Activated T-cell treated with anti-CD3 and anti-CD28 coated beads, Interleukin-2, amount 50 U/mL, for 4 hours (primary cell): ENCODE data around the gene KRT72. TPM values are rescaled to one million over a fixed set of nuclear protein-coding genes. Genes with fewer than 3 reads are reported as not detected.

ENCODE experiments used
- ATAC-seq, 2 donors: fragments of 200-7000 bp; cut with Tn5 transposase; one replicate each; pipeline ENCODE4 v1.10.0; 2021
- DNase-seq: peaks from one replicate; pipeline ENCODE4 v3.0.0-alpha.2; 2020
- H3K27me3 Mint-ChIP-seq: one replicate; pipeline ENCODE4 v1.8.0; 2021; ENCODE audit warnings: low read depth, mixed read lengths
- H3K36me3 Mint-ChIP-seq: one replicate; pipeline ENCODE4 v1.8.0; 2022; ENCODE audit warnings: mixed read lengths; ENCODE audit not compliant: insufficient read depth
- H3K4me1 Mint-ChIP-seq: one replicate; pipeline ENCODE4 v1.8.0; 2021; ENCODE audit warnings: low read depth, mixed read lengths
- H3K4me3 Mint-ChIP-seq: one replicate; pipeline ENCODE4 v1.8.0; 2021; ENCODE audit warnings: mild to moderate bottlenecking, moderate library complexity, mixed read lengths
- H3K9me3 Mint-ChIP-seq: one replicate; pipeline ENCODE4 v1.8.0; 2021; ENCODE audit warnings: mixed read lengths
- total RNA-seq, 3 donors: library from RNA; stranded (reverse); gene quantifications; one replicate each; pipeline ENCODE4 v1.2.1, GENCODE V29; 2021

The KRT72 gene
- total RNA-seq, 3 donors from 2014 or later, result 0.11 to 0.38 (median 0.20) TPM

GRCh38 chr12:52568111-52568510 is 33.2 kb downstream of the KRT72 start:
- H3K9me3 Mint-ChIP-seq, result no peaks in the 10 kb centered on the region
- no peaks in the 10 kb centered on the region for H3K36me3 Mint-ChIP-seq
- no peak overlapping the region for H3K4me3 Mint-ChIP-seq
- DNase-seq, result no peak
- H3K4me1 Mint-ChIP-seq, result peaks cover 5% of the 10 kb centered on the region
- no peak for ATAC-seq
- peaks cover 10% of the 10 kb centered on the region for H3K27me3 Mint-ChIP-seq

- Mint-ChIP-seq H3K4me1 (peaks cover 5% of the 10 kb centered on the region), H3K27me3 (peaks cover 10% of the 10 kb centered on the region), H3K4me3 (no peak overlapping the region), H3K36me3 (no peaks in the 10 kb centered on the region), H3K9me3 (no peaks in the 10 kb centered on the region)
- ATAC-seq (peak in 1 of 2 donors; percentile 21), DNase-seq (no peak)
These were observed 34.4 kb downstream of the KRT72 start for GRCh38 chr12:52566847-52567291.

- H3K27me3 Mint-ChIP-seq, result peaks cover 12% of the 10 kb centered on the region
- H3K4me1 Mint-ChIP-seq, result peaks cover 6% of the 10 kb centered on the region
- no peaks in the 10 kb centered on the region for H3K36me3 Mint-ChIP-seq
- no peak for ATAC-seq
- no peaks in the 10 kb centered on the region for H3K9me3 Mint-ChIP-seq
- no peak overlapping the region for H3K4me3 Mint-ChIP-seq
- DNase-seq, result no peak
These were observed 36.7 kb downstream of the KRT72 start for GRCh38 chr12:52564582-52564981.

- peaks cover 18% of the 10 kb centered on the region for H3K4me1 Mint-ChIP-seq
These were observed 39.3 kb downstream of the KRT72 start for GRCh38 chr12:52561880-52562449.

GRCh38 chr12:52559979-52560378 is 41.3 kb downstream of the KRT72 start:
- Mint-ChIP-seq H3K9me3 (no peaks in the 10 kb centered on the region), H3K4me3 (no peak overlapping the region), H3K4me1 (peaks cover 28% of the 10 kb centered on the region), H3K36me3 (no peaks in the 10 kb centered on the region), H3K27me3 (peaks cover 14% of the 10 kb centered on the region)
- DNase-seq (no peak), ATAC-seq (no peak)

More at GRCh38 chr12:52561880-52562449, 39.3 kb downstream of the KRT72 start:
- Mint-ChIP-seq H3K9me3 (no peaks in the 10 kb centered on the region), H3K36me3 (no peaks in the 10 kb centered on the region), H3K27me3 (peaks cover 18% of the 10 kb centered on the region), H3K4me3 (no peak overlapping the region)
- DNase-seq (no peak), ATAC-seq (no peak)

- Mint-ChIP-seq H3K27me3 (peaks cover 14% of the 10 kb centered on the region), H3K4me3 (no peak overlapping the region)
These were observed 42.4 kb downstream of the KRT72 start for GRCh38 chr12:52558781-52559445.

GRCh38 chr12:52557476-52557875 is 43.8 kb downstream of the KRT72 start:
- no peak for ATAC-seq
- Mint-ChIP-seq H3K36me3 (no peaks in the 10 kb centered on the region), H3K9me3 (no peaks in the 10 kb centered on the region), H3K4me3 (no peak overlapping the region), H3K4me1 (peaks cover 29% of the 10 kb centered on the region), H3K27me3 (peaks cover 10% of the 10 kb centered on the region)
- DNase-seq, result no peak

More at GRCh38 chr12:52558781-52559445, 42.4 kb downstream of the KRT72 start:
- ATAC-seq (no peak), DNase-seq (no peak)
- H3K4me1 Mint-ChIP-seq, result peaks cover 29% of the 10 kb centered on the region
- H3K36me3 Mint-ChIP-seq, result no peaks in the 10 kb centered on the region
- H3K9me3 Mint-ChIP-seq, result no peaks in the 10 kb centered on the region

- ATAC-seq, result no peak
- H3K4me1 Mint-ChIP-seq, result peaks cover 29% of the 10 kb centered on the region
These were observed 45.7 kb downstream of the KRT72 start for GRCh38 chr12:52555577-52555976.

GRCh38 chr12:52552681-52553195 is 48.5 kb downstream of the KRT72 start, which contains the start of gene KRT71:
Gene KRT71, minus strand, starts transcription at chr12:52553145. Its CDS starts 68 bp downstream, at chr12:52553077.
- no peaks in the 10 kb centered on the region for H3K36me3 Mint-ChIP-seq
- H3K27me3 Mint-ChIP-seq, result peaks cover 3% of the 10 kb centered on the region
- ATAC-seq, result no peak
- H3K4me1 Mint-ChIP-seq, result peaks cover 16% of the 10 kb centered on the region
- DNase-seq, result no peak
- H3K9me3 Mint-ChIP-seq, result no peaks in the 10 kb centered on the region
- no peak within 1 kb of the TSS for H3K4me3 Mint-ChIP-seq

More at GRCh38 chr12:52555577-52555976, 45.7 kb downstream of the KRT72 start:
- H3K9me3 Mint-ChIP-seq, result no peaks in the 10 kb centered on the region
- H3K4me3 Mint-ChIP-seq, result no peak overlapping the region
- H3K27me3 Mint-ChIP-seq, result peaks cover 12% of the 10 kb centered on the region
- DNase-seq, result no peak
- H3K36me3 Mint-ChIP-seq, result no peaks in the 10 kb centered on the region

GRCh38 chr12:52552055-52552454 is 49.2 kb downstream of the KRT72 start:
- no peaks in the 10 kb centered on the region for H3K36me3 Mint-ChIP-seq
- no peak for DNase-seq
- no peak for ATAC-seq
- H3K9me3 Mint-ChIP-seq, result no peaks in the 10 kb centered on the region
- no peak overlapping the region for H3K4me3 Mint-ChIP-seq
- peaks cover 4% of the 10 kb centered on the region for H3K27me3 Mint-ChIP-seq
- H3K4me1 Mint-ChIP-seq, result peaks cover 13% of the 10 kb centered on the region

GRCh38 chr12:52551216-52551865 is 49.9 kb downstream of the KRT72 start:
- ATAC-seq, result no peak
- Mint-ChIP-seq H3K4me1 (peaks cover 11% of the 10 kb centered on the region), H3K4me3 (no peak overlapping the region), H3K9me3 (no peaks in the 10 kb centered on the region), H3K36me3 (no peaks in the 10 kb centered on the region), H3K27me3 (peaks cover 6% of the 10 kb centered on the region)
- no peak for DNase-seq

GRCh38 chr12:52546126-52546525 is 55.1 kb downstream of the KRT72 start:
- no peaks in the 10 kb centered on the region for H3K9me3 Mint-ChIP-seq
- no peaks in the 10 kb centered on the region for H3K36me3 Mint-ChIP-seq
- DNase-seq (no peak), ATAC-seq (no peak)
- peaks cover 6% of the 10 kb centered on the region for H3K27me3 Mint-ChIP-seq
- H3K4me1 Mint-ChIP-seq, result no peaks in the 10 kb centered on the region
- no peak overlapping the region for H3K4me3 Mint-ChIP-seq

GRCh38 chr12:52543985-52544883 is 57.0 kb downstream of the KRT72 start:
- Mint-ChIP-seq H3K36me3 (no peaks in the 10 kb centered on the region), H3K4me1 (no peaks in the 10 kb centered on the region), H3K27me3 (peaks cover 5% of the 10 kb centered on the region), H3K9me3 (no peaks in the 10 kb centered on the region), H3K4me3 (no peak overlapping the region)
- ATAC-seq, result no peak
- no peak for DNase-seq
